Measurements from ENCODE around the gene IRX2. TPM values are rescaled to one million over a fixed set of nuclear protein-coding genes. Genes with fewer than 3 reads are reported as not detected.

Gene IRX2
- total RNA-seq, 1 experiment from 2014 or later = not detected

GRCh38 chr5:2705861-2706260 lies 45.6 kb downstream of the IRX2 start:
- no peak for DNase-seq (ENCODE audit: low spot score)
- CTCF ChIA-PET = no interaction called here
- no TSS peak for BruUV-seq (replicated peaks)
- no peak overlapping the region for H3K4me3 ChIP-seq (ENCODE audit: low read depth, low read length, poor library complexity, severe bottlenecking)
- no peaks in the 10 kb centered on the region for H3K4me1 ChIP-seq (ENCODE audit: insufficient read depth, low read length, poor library complexity, severe bottlenecking)
- no peaks in the 10 kb centered on the region for H3K36me3 ChIP-seq (ENCODE audit: insufficient read depth, low read length, poor library complexity, severe bottlenecking)
- peaks cover 31% of the 10 kb centered on the region for H3K9me3 ChIP-seq (ENCODE audit: low read depth, low read length, poor library complexity, severe bottlenecking)
- no peak for TF ChIP-seq EZH2 (IDR thresholded peaks at IDR 0.05; ENCODE audit: borderline replicate concordance, low read depth, low read length, poor library complexity, severe bottlenecking)
- TF ChIP-seq, protein P1, sequence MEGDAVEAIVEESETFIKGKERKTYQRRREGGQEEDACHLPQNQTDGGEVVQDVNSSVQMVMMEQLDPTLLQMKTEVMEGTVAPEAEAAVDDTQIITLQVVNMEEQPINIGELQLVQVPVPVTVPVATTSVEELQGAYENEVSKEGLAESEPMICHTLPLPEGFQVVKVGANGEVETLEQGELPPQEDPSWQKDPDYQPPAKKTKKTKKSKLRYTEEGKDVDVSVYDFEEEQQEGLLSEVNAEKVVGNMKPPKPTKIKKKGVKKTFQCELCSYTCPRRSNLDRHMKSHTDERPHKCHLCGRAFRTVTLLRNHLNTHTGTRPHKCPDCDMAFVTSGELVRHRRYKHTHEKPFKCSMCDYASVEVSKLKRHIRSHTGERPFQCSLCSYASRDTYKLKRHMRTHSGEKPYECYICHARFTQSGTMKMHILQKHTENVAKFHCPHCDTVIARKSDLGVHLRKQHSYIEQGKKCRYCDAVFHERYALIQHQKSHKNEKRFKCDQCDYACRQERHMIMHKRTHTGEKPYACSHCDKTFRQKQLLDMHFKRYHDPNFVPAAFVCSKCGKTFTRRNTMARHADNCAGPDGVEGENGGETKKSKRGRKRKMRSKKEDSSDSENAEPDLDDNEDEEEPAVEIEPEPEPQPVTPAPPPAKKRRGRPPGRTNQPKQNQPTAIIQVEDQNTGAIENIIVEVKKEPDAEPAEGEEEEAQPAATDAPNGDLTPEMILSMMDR (conservative IDR thresholded peaks at IDR 0.05; ENCODE audit: low read depth, low read length) = no peak
- POLR2A ChIA-PET (ENCODE audit: low non-redundant PET) = no interaction called here
- H3K27ac ChIP-seq (ENCODE audit: low read depth, low read length, poor library complexity, severe bottlenecking) = no peak overlapping the region
- H3K27me3 ChIP-seq (replicated peaks; ENCODE audit: insufficient read depth, low read depth, low read length, poor library complexity) = no peaks in the 10 kb centered on the region
- intact Hi-C loops (cut with micrococcal nuclease; ENCODE audit: unreplicated experiment) = no loop called here

DNA sequence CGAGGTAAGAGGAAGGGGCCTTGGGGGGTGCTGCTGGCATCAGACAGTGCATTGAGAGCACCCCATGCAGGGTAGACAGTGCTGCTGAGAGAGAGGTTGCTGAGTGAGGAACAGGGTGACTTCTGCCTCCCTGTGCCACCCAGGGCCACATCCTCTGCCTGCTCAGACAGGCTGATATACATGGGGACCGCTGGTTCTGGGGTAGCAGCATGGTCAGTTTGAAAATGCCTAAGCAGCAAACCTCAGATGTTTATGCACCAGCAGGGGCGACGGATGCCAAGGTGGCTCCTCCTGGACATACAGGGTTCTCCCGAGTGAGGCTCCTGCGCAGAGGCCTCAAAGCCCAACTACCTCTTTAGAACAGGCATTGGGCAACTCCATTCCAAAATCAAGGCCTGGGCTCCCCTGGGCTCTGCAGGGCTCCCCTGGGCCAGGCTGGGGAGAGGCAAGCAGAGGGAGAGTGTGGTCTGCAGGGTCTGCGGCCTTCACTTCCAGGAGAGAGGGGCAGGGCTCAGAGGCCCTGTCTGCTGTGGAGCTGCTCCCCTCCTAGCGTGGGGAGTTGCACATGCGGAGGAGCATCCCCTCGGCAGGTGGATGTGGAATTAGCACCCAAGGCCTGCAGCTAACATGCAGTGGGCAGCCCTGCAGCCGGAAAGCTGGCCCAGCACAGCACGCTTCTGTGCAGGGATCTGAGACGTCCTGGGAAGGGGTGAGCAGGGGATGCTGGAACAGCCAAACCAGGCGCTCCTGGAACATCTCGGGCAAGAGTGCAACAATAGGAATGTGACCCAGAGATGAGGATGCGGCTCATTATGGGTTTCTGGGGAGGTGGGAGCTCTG lies 46.5 kb downstream of the IRX2 start:
- Histone ChIP-seq H3K27me3 (replicated peaks; ENCODE audit: insufficient read depth, low read depth, low read length, poor library complexity) (no peaks in the 10 kb centered on the region), H3K9me3 (ENCODE audit: low read depth, low read length, poor library complexity, severe bottlenecking) (peaks cover 35% of the 10 kb centered on the region), H3K27ac (ENCODE audit: low read depth, low read length, poor library complexity, severe bottlenecking) (no peak overlapping the region), H3K4me3 (ENCODE audit: low read depth, low read length, poor library complexity, severe bottlenecking) (no peak overlapping the region), H3K4me1 (ENCODE audit: insufficient read depth, low read length, poor library complexity, severe bottlenecking) (no peaks in the 10 kb centered on the region), H3K36me3 (ENCODE audit: insufficient read depth, low read length, poor library complexity, severe bottlenecking) (no peaks in the 10 kb centered on the region)
- CTCF ChIA-PET = no interaction called here
- no peak for DNase-seq (ENCODE audit: low spot score)
- BruUV-seq (replicated peaks) = no TSS peak
- POLR2A ChIA-PET (ENCODE audit: low non-redundant PET) = no interaction called here
- no peak for TF ChIP-seq EZH2 (IDR thresholded peaks at IDR 0.05; ENCODE audit: borderline replicate concordance, low read depth, low read length, poor library complexity, severe bottlenecking)
- TF ChIP-seq, protein P1 (conservative IDR thresholded peaks at IDR 0.05; ENCODE audit: low read depth, low read length) = no peak
- intact Hi-C loops (cut with micrococcal nuclease; ENCODE audit: unreplicated experiment) = no loop called here

GRCh38 chr5:2704111-2704510 lies 47.4 kb downstream of the IRX2 start:
- H3K9me3 ChIP-seq (ENCODE audit: low read depth, low read length, poor library complexity, severe bottlenecking) = peaks cover 36% of the 10 kb centered on the region
- ChIA-PET POLR2A (ENCODE audit: low non-redundant PET) (no interaction called here), CTCF (no interaction called here)
- H3K27me3 ChIP-seq (replicated peaks; ENCODE audit: insufficient read depth, low read depth, low read length, poor library complexity) = no peaks in the 10 kb centered on the region
- H3K4me3 ChIP-seq (ENCODE audit: low read depth, low read length, poor library complexity, severe bottlenecking) = no peak overlapping the region
- no peaks in the 10 kb centered on the region for H3K4me1 ChIP-seq (ENCODE audit: insufficient read depth, low read length, poor library complexity, severe bottlenecking)
- no peak for DNase-seq (ENCODE audit: low spot score)
- no peaks in the 10 kb centered on the region for H3K36me3 ChIP-seq (ENCODE audit: insufficient read depth, low read length, poor library complexity, severe bottlenecking)
- H3K27ac ChIP-seq (ENCODE audit: low read depth, low read length, poor library complexity, severe bottlenecking) = no peak overlapping the region
- no TSS peak for BruUV-seq (replicated peaks)
- intact Hi-C loops (cut with micrococcal nuclease; ENCODE audit: unreplicated experiment) = no loop called here
- TF ChIP-seq, protein P1 (conservative IDR thresholded peaks at IDR 0.05; ENCODE audit: low read depth, low read length) = no peak
- no peak for TF ChIP-seq EZH2 (IDR thresholded peaks at IDR 0.05; ENCODE audit: borderline replicate concordance, low read depth, low read length, poor library complexity, severe bottlenecking)

Measured in A673 (cell line).